NT2/D1 (cell line): ENCODE measurements around the gene CLCN1.
A peak's percentile ranks its signal among the peaks of the same experiment; 100 is the strongest.

Source experiments
- DNase-seq: peaks from one replicate; pipeline ENCODE4 v3.0.0-alpha.2; 2011; ENCODE audit warnings: low read depth, low spot score
- H3K27me3 ChIP-seq: 2 replicates; pipeline ENCODE4 v1.6.0; 2011; ENCODE audit warnings: mild to moderate bottlenecking; ENCODE audit not compliant: insufficient read length, insufficient read depth
- H3K36me3 ChIP-seq: 2 replicates; pipeline ENCODE4 v1.6.1; 2011; ENCODE audit warnings: mild to moderate bottlenecking, low read length, mixed read lengths; ENCODE audit not compliant: insufficient read depth, insufficient read length
- H3K4me1 ChIP-seq: 2 replicates; pipeline ENCODE4 v1.5.1; 2011; ENCODE audit not compliant: insufficient read depth, insufficient read length
- H3K4me3 ChIP-seq: 2 replicates; pipeline ENCODE4 v1.5.1; 2011; ENCODE audit warnings: low read depth; ENCODE audit not compliant: insufficient read length
- H3K9ac ChIP-seq: 2 replicates; pipeline ENCODE4 v1.6.0; 2011; ENCODE audit warnings: low read depth; ENCODE audit not compliant: insufficient read length
- H3K9me3 ChIP-seq: 2 replicates; pipeline ENCODE4 v1.5.1; 2011; ENCODE audit warnings: mild to moderate bottlenecking, low read length; ENCODE audit not compliant: insufficient read depth
- SUZ12 ChIP-seq: IDR thresholded peaks from 2 replicates; pipeline ENCODE4 v1.6.1; 2011; ENCODE audit not compliant: insufficient read length, insufficient read depth; ENCODE audit errors: extremely low read depth
- YY1 ChIP-seq: IDR thresholded peaks from 2 replicates; pipeline ENCODE4 v1.6.1; 2011; ENCODE audit not compliant: insufficient read length, insufficient read depth
- ZNF274 ChIP-seq: IDR thresholded peaks from 2 replicates; pipeline ENCODE4 v1.6.1; 2011; ENCODE audit warnings: mild to moderate bottlenecking, low read depth, low read length

CLCN1 gene

GRCh38 chr7:143379611-143380259 is 63.8 kb downstream of the CLCN1 start:
- no peaks in the 10 kb centered on the region for H3K27me3 ChIP-seq
- H3K36me3 ChIP-seq, result peaks cover 36% of the 10 kb centered on the region
- H3K9me3 ChIP-seq, result 0 out of 2 replicates have a peak, but pooled peaks cover 4% of the 10 kb centered on the region
- H3K4me3 ChIP-seq, result peak overlapping the region; percentile 80
- peaks cover 7% of the 10 kb centered on the region for H3K4me1 ChIP-seq
- peak overlapping the region; percentile 66 for H3K9ac ChIP-seq
- DNase-seq, result no peak
- TF ChIP-seq YY1 (no peak), SUZ12 (no peak), ZNF274 (no peak)

GRCh38 chr7:143380260-143380645 is 64.3 kb downstream of the CLCN1 start:
- peak overlapping the region; percentile 90 for H3K9ac ChIP-seq
- no peaks in the 10 kb centered on the region for H3K27me3 ChIP-seq
- 0 out of 2 replicates have a peak, but pooled peaks cover 4% of the 10 kb centered on the region for H3K9me3 ChIP-seq
- no peak for TF ChIP-seq SUZ12
- no peak for TF ChIP-seq YY1
- no peak for TF ChIP-seq ZNF274
- H3K36me3 ChIP-seq, result peaks cover 41% of the 10 kb centered on the region
- peak overlapping the region; percentile 80 for H3K4me3 ChIP-seq
- H3K4me1 ChIP-seq, result peaks cover 12% of the 10 kb centered on the region
- peak; percentile 87 for DNase-seq

GRCh38 chr7:143380646-143381426 is 64.9 kb downstream of the CLCN1 start, which contains the start of gene ZYX:
Gene ZYX, plus strand, starts transcription at chr7:143381345. Its CDS starts 227 bp downstream, at chr7:143381572.
- no peak for TF ChIP-seq SUZ12
- no peak for TF ChIP-seq ZNF274
- no peak for TF ChIP-seq YY1
- Histone ChIP-seq H3K9ac (peak within 1 kb of the TSS; percentile 94), H3K4me1 (peaks cover 14% of the 10 kb centered on the region), H3K9me3 (0 out of 2 replicates have a peak, but pooled peaks cover 4% of the 10 kb centered on the region), H3K36me3 (peaks cover 47% of the 10 kb centered on the region), H3K4me3 (peak within 1 kb of the TSS; percentile 80), H3K27me3 (no peaks in the 10 kb centered on the region)
- peak; percentile 91 for DNase-seq

- H3K36me3 ChIP-seq, result peaks cover 53% of the 10 kb centered on the region
- no peak for TF ChIP-seq SUZ12
- no peak for TF ChIP-seq ZNF274
- no peak for TF ChIP-seq YY1
- peak overlapping the region; percentile 94 for H3K9ac ChIP-seq
- H3K4me3 ChIP-seq, result peak overlapping the region; percentile 79
- H3K9me3 ChIP-seq, result 0 out of 2 replicates have a peak, but pooled peaks cover 4% of the 10 kb centered on the region
- peaks cover 18% of the 10 kb centered on the region for H3K4me1 ChIP-seq
- H3K27me3 ChIP-seq, result no peaks in the 10 kb centered on the region
- DNase-seq, result no peak
Observed at GRCh38 chr7:143381427-143382125, 65.7 kb downstream of the CLCN1 start.

GRCh38 chr7:143382126-143382790 is 66.3 kb downstream of the CLCN1 start:
- DNase-seq, result no peak
- H3K4me3 ChIP-seq, result peak overlapping the region; percentile 79
- no peaks in the 10 kb centered on the region for H3K27me3 ChIP-seq
- H3K36me3 ChIP-seq, result peaks cover 60% of the 10 kb centered on the region
- 0 out of 2 replicates have a peak, but pooled peaks cover 4% of the 10 kb centered on the region for H3K9me3 ChIP-seq
- TF ChIP-seq SUZ12, result no peak
- no peak for TF ChIP-seq ZNF274
- TF ChIP-seq YY1, result no peak
- H3K4me1 ChIP-seq, result peaks cover 18% of the 10 kb centered on the region
- peak overlapping the region; percentile 94 for H3K9ac ChIP-seq

GRCh38 chr7:143382791-143383641 is 67.1 kb downstream of the CLCN1 start:
- Histone ChIP-seq H3K4me1 (peaks cover 18% of the 10 kb centered on the region), H3K9ac (peak overlapping the region; percentile 94), H3K9me3 (0 out of 2 replicates have a peak, but pooled peaks cover 4% of the 10 kb centered on the region), H3K27me3 (no peaks in the 10 kb centered on the region), H3K4me3 (peak overlapping the region; percentile 79), H3K36me3 (peaks cover 68% of the 10 kb centered on the region)
- no peak for DNase-seq
- TF ChIP-seq YY1 (no peak), SUZ12 (no peak), ZNF274 (no peak)
